ENCODE data around the gene MPPED1. TPM values are rescaled to one million over a fixed set of nuclear protein-coding genes. Genes with fewer than 3 reads are reported as not detected.

MPPED1 gene
- total RNA-seq, 1 experiment from 2014 or later = not detected

DNA sequence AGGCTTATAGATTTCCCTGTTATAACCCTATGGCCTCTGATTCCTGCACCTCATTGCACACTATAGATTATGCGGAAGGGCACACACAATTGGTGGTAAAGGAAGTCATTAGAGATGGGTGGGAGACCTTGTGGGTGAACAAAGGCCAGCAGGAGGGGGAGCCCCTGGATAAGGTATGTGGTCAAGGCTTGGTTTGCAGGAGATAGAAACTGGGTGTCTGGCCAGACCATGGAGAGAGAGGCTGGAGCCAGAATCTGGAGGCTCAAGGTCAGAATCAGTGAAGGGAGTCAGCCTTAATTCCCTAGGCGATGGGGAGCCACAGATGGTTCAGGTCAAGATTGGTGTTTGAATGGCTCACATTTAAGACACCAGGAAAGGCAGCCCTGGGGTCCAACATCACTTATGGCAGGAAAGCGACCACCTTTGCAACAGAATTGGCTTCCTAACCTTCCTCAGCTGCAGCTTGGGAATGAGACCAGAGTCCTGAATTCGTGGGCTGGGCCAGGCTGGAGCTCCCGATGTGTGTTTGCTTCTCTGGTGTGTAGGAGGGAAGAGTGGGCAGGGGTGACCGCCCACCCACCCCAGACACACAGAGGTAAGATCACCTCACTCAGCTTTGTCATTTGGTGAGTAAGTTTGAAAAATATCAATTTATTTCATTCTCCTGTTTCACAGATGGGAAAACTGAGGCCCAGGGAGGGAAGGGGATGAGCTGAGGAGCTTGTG is 45.9 kb upstream of the MPPED1 start:
- intact Hi-C loops (cut with micrococcal nuclease; ENCODE audit: unreplicated experiment) = no loop called here
- BruUV-seq (replicated peaks) = no TSS peak

DNA sequence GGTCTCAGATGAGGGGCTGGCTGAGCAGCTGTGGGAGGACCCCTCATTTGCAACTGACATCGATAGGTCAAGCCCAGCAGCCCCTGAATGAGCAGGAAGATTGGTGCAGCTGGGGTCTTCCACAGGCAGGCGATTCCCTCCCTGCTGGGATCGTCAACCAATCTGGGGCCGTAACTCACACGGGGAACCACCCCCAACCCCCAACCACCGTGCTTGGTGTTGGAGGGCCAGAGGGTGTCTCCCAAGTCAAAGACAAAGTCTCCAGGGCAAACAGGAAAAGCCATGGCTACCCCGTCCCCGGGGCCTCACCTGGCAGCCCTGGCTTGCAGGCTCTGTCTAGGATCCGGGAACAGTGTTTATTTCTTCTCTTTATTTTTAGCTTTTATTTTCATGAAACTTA is 41.8 kb upstream of the MPPED1 start:
- Histone ChIP-seq H4K20me1 (ENCODE audit: insufficient read depth) (no peaks in the 10 kb centered on the region; the same call in 1 of the 2 replicates), H3K27ac (no peak overlapping the region), H3K9me3 (ENCODE audit: insufficient read depth, low read depth) (0 out of 2 replicates have a peak, but pooled peaks cover 5% of the 10 kb centered on the region), H3F3A (ENCODE audit: insufficient read depth, low read depth) (no peaks in the 10 kb centered on the region), H3K9me2 (ENCODE audit: insufficient read depth) (no peaks in the 10 kb centered on the region), H3K4me3 (no peak overlapping the region), H3K4me2 (no peak overlapping the region), H3K36me3 (ENCODE audit: low read depth) (no peaks in the 10 kb centered on the region), H3K79me2 (ENCODE audit: low read depth) (no peaks in the 10 kb centered on the region), H2AFZ (no peak overlapping the region), H3K4me1 (replicated peaks; ENCODE audit: insufficient read depth) (no peaks in the 10 kb centered on the region), H3K27me3 (ENCODE audit: insufficient read depth, low read depth) (peaks cover 97% of the 10 kb centered on the region)
- ChIA-PET CTCF (no interaction called here), POLR2A (ENCODE audit: unreplicated experiment) (interaction anchor here (0.6 kb wide), 1 partner anchor 1404 kb away, joined by 20 read pairs; no protein-coding TSS in a partner anchor)
- TF ChIP-seq EZH2 (IDR thresholded peaks at IDR 0.05; ENCODE audit: low read depth) (no peak), CTCF (conservative IDR thresholded peaks at IDR 0.05) (no peak)
- DNase-seq = no peak
- BruUV-seq (replicated peaks) = no TSS peak
- intact Hi-C loops (cut with micrococcal nuclease; ENCODE audit: unreplicated experiment) = no loop called here

More for the DNA sequence above, 45.9 kb upstream of the MPPED1 start:
- H3K9me2 ChIP-seq (ENCODE audit: insufficient read depth) = no peaks in the 10 kb centered on the region
- no peak overlapping the region for H3K27ac ChIP-seq
- no peaks in the 10 kb centered on the region for H3K36me3 ChIP-seq (ENCODE audit: low read depth)
- H2AFZ ChIP-seq = no peak overlapping the region
- TF ChIP-seq EZH2 (IDR thresholded peaks at IDR 0.05; ENCODE audit: low read depth) = no peak
- TF ChIP-seq CTCF (conservative IDR thresholded peaks at IDR 0.05) = no peak
- ChIA-PET POLR2A (ENCODE audit: unreplicated experiment) (no interaction called here), CTCF (interaction anchor here (0.6 kb wide), 1 partner anchor 14 kb away, joined by 10 read pairs; no protein-coding TSS in a partner anchor)
- H3K4me1 ChIP-seq (replicated peaks; ENCODE audit: insufficient read depth) = no peaks in the 10 kb centered on the region
- H3K79me2 ChIP-seq (ENCODE audit: low read depth) = no peaks in the 10 kb centered on the region
- no peak overlapping the region for H3K4me3 ChIP-seq
- H3K27me3 ChIP-seq (ENCODE audit: insufficient read depth, low read depth) = peaks cover 99% of the 10 kb centered on the region
- no peaks in the 10 kb centered on the region for H3F3A ChIP-seq (ENCODE audit: insufficient read depth, low read depth)
- H4K20me1 ChIP-seq (ENCODE audit: insufficient read depth) = peaks cover 3% of the 10 kb centered on the region
- H3K9me3 ChIP-seq (ENCODE audit: insufficient read depth, low read depth) = 0 out of 2 replicates have a peak, but pooled peaks cover 5% of the 10 kb centered on the region
- DNase-seq = no peak
- no peak overlapping the region for H3K4me2 ChIP-seq

DNA sequence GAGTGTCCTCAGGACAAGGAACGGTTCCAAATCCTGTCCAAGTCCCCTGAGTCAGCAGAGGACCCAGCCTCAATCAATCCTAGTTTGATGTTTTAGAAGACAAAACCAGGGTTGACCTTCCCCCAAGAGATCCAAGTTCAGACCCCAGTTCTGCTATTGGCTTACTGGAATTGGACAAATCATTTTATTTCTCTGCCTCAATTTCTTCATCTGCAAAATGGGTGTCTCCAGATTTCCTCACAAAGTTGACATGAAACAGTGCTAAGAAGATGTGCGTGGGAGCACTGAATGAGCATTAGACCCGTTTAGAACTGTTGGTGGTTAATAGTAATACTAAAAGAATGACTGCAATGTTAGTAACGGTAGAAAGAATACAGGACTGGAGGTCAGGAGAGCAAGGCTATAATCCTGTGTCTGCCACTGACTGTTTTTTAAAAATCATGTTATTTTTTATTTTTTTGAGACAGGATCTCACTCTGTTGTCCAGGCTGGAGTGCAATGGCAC is 35.8 kb upstream of the MPPED1 start:
- H3K9me2 ChIP-seq (ENCODE audit: insufficient read depth) = no peaks in the 10 kb centered on the region
- H3K27me3 ChIP-seq (ENCODE audit: insufficient read depth, low read depth) = peaks cover 94% of the 10 kb centered on the region
- no peak overlapping the region for H2AFZ ChIP-seq
- TF ChIP-seq EZH2 (IDR thresholded peaks at IDR 0.05; ENCODE audit: low read depth) (no peak), CTCF (conservative IDR thresholded peaks at IDR 0.05) (no peak)
- no peaks in the 10 kb centered on the region for H3K36me3 ChIP-seq (ENCODE audit: low read depth)
- H4K20me1 ChIP-seq (ENCODE audit: insufficient read depth) = no peaks in the 10 kb centered on the region
- no peaks in the 10 kb centered on the region for H3K4me1 ChIP-seq (replicated peaks; ENCODE audit: insufficient read depth)
- no peaks in the 10 kb centered on the region for H3K9me3 ChIP-seq (ENCODE audit: insufficient read depth, low read depth)
- no peaks in the 10 kb centered on the region for H3K79me2 ChIP-seq (ENCODE audit: low read depth)
- CTCF ChIA-PET = no interaction called here
- H3F3A ChIP-seq (ENCODE audit: insufficient read depth, low read depth) = no peaks in the 10 kb centered on the region
- no peak overlapping the region for H3K4me2 ChIP-seq
- intact Hi-C loops (cut with micrococcal nuclease; ENCODE audit: unreplicated experiment) = no loop called here
- no peak overlapping the region for H3K4me3 ChIP-seq
- no TSS peak for BruUV-seq (replicated peaks)
- POLR2A ChIA-PET (ENCODE audit: unreplicated experiment) = no interaction called here
- no peak for DNase-seq
- no peak overlapping the region for H3K27ac ChIP-seq
